Gastrocnemius medialis (tissue), 4 donors: ENCODE data around the gene KCNF1.

Source experiments
- CTCF ChIP-seq, 5 experiments: fragments of 450-650 bp in 3 of 5; fragments of 200-600 bp in 2 of 5; sonication (generic) in 2 of 5; IDR thresholded peaks in 4 of 5; conservative IDR thresholded peaks in 1 of 5; 1 replicate in 4 of 5; 2 replicates in 1 of 5; pipeline ENCODE4 v1.5.1; 2016 to 2019; ENCODE audit warnings: antibody characterized with exemption in 5 of 5, mild to moderate bottlenecking in 3 of 5, moderate library complexity in 3 of 5
- POLR2A ChIP-seq, 2 donors: fragments of 450-650 bp; IDR thresholded peaks; one replicate each; pipeline ENCODE4 v1.6.1; 2017; ENCODE audit warnings: antibody characterized with exemption in 2 of 2, mild to moderate bottlenecking in 2 of 2, moderate library complexity in 2 of 2

- TF ChIP-seq CTCF (IDR thresholded peaks at IDR 0.05 in 4 of 5, conservative IDR thresholded peaks at IDR 0.05 in 1 of 5): no peak
- TF ChIP-seq POLR2A (IDR thresholded peaks at IDR 0.05): no peak
These were observed 2.5 kb downstream of the KCNF1 start for GRCh38 chr2:10914272-10914693.
